B cell (primary cell): ENCODE measurements around the gene ABCA13.

ENCODE experiments used
- EZH2 ChIP-seq: IDR thresholded peaks from 2 replicates; pipeline ENCODE4 v1.6.1; 2012; ENCODE audit warnings: borderline replicate concordance, low read depth, mild to moderate bottlenecking, moderate library complexity, low read length; ENCODE audit not compliant: insufficient read depth, poor library complexity, severe bottlenecking
- TF ChIP-seq, protein P1 (sequence below): fragments of 200-600 bp; IDR thresholded peaks from one replicate; pipeline ENCODE4 v1.8.0; 2022; ENCODE audit warnings: antibody characterized with exemption, mild to moderate bottlenecking

DNA sequence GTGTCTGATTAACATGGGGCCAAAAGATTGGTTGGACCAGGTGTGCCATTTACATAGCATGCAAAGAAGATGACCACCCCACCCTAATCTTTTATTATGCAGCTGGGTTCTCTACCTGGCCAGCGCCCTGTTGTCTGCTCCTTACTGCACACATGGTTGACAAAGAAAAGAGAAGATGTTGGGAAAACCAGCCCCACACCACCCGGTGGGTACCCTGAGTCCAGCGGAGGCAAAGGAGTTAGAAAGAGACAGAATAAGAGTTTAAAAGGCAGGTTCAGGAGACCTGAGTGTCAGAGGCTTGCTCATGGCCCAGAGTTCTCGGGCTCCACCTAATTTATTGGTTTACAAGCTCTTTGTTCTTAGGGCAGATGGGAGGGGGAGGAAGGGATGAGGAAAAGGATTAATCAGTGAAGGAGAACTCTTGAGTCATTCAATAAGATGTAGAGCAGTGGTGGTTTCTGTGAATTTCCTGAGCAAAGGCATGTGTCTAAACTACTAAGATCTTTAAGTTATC lies 24.1 kb upstream of the ABCA13 start:
- TF ChIP-seq, protein P1, sequence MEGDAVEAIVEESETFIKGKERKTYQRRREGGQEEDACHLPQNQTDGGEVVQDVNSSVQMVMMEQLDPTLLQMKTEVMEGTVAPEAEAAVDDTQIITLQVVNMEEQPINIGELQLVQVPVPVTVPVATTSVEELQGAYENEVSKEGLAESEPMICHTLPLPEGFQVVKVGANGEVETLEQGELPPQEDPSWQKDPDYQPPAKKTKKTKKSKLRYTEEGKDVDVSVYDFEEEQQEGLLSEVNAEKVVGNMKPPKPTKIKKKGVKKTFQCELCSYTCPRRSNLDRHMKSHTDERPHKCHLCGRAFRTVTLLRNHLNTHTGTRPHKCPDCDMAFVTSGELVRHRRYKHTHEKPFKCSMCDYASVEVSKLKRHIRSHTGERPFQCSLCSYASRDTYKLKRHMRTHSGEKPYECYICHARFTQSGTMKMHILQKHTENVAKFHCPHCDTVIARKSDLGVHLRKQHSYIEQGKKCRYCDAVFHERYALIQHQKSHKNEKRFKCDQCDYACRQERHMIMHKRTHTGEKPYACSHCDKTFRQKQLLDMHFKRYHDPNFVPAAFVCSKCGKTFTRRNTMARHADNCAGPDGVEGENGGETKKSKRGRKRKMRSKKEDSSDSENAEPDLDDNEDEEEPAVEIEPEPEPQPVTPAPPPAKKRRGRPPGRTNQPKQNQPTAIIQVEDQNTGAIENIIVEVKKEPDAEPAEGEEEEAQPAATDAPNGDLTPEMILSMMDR = no peak
- no peak for TF ChIP-seq EZH2
